Bronchial smooth muscle cell (primary cell): Measurements from ENCODE around the gene ST3GAL5. TPM values are rescaled to one million over a fixed set of nuclear protein-coding genes. Genes with fewer than 3 reads are reported as not detected.

Experiments used
- total RNA-seq: library from RNA; depleted of rRNA; stranded (reverse); fragments of >200 nt; gene quantifications from 2 replicates; pipeline ENCODE4 v1.2.1, GENCODE V29; 2014

Gene ST3GAL5
- total RNA-seq, result 5.6 and 6.3 TPM in 2 replicates

DNA sequence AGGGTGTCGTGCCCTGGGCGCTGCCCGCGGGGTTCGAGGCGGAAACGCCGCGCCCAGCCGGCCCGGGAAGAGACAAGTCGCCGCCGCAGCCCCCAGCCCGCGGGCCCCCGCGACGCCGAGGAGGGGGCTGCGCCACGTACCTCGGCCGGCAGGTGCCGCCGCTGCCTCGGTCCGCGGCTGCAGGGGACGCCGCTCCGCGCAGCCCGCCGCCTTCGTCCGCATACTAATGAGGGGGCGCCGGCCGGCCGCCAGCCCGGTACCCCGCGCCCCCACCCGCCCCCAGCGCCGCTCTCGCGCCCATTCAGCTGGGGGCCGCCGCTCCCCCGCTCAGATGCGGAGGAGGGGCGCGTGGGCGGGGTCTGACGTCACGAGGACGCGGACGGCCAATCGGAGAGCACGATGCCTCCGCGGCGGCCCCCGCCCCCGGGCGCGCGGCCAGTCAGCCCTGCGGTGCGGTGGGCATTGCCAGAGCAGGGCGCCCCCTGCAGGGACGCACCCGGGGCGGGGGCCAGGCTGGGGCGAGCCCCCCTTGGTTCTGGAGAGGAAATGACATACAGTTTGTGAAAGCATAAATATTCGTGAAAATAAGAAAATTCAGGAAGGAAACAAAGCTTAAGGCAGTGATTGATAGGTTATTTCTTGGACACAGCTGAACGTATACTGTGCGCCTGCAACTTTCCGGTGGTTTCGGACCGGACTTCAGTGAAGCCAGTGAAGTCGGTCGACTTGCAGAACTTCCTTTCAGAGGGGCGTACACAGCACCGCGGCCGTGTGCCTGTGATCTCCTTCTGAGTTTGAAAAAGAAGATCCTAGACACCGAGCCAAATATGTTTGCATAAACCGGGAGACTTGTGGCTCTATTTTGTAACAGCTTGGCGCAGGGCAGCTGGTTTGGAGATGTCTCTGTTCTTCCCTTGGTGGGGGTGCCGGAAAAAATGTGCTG is at the start of gene ST3GAL5:
Gene ST3GAL5, minus strand, starts transcription at position 307 of the 943 bp plus-strand sequence. Its CDS starts 85 bp downstream, at position 222.

Other genes with a start within 250 kb of the ST3GAL5 start
- 0.17 TPM in 1 of 2 replicates, not detected in the other for gene SFTPB, start 220.8 kb downstream of the ST3GAL5 start, total RNA-seq
- gene GNLY, start 194.6 kb downstream of the ST3GAL5 start, total RNA-seq, result not detected in 2 replicates
- gene ATOH8, start 135.0 kb downstream of the ST3GAL5 start, total RNA-seq, result 24.6 and 29.5 TPM in 2 replicates
- 6.1 and 10.1 TPM in 2 replicates for gene POLR1A, start 216.9 kb upstream of the ST3GAL5 start, total RNA-seq
- gene PTCD3, start 217.2 kb upstream of the ST3GAL5 start, total RNA-seq, result 61.9 and 167 TPM in 2 replicates